HG02759 (cell line): Measurements from ENCODE around the gene VARS2.
"Not testable (repeated sequence)": the region's sequence is repeated elsewhere in the genome, so short reads cannot be mapped to it uniquely, and the experiment has no call there.

Source experiments
- ATAC-seq: cut with Tn5 transposase; IDR thresholded peaks from one replicate; pipeline ENCODE4 v1.9.1; 2021; ENCODE audit warnings: mild to moderate bottlenecking, moderate library complexity; ENCODE audit not compliant: unreplicated experiment

VARS2 gene

GRCh38 chr6:30960907-30961673 lies 47.1 kb downstream of the VARS2 start:
- ATAC-seq = no peak

GRCh38 chr6:30962716-30963115 lies 48.7 kb downstream of the VARS2 start:
- ATAC-seq = no peak

GRCh38 chr6:30963641-30964040 lies 49.6 kb downstream of the VARS2 start:
- no peak for ATAC-seq

- ATAC-seq = no peak
These were observed 50.0 kb downstream of the VARS2 start for GRCh38 chr6:30964075-30964474.

- no peak for ATAC-seq
These were observed 51.1 kb downstream of the VARS2 start for GRCh38 chr6:30965140-30965601.

- no peak for ATAC-seq
These were observed 52.1 kb downstream of the VARS2 start for GRCh38 chr6:30966154-30966553.

GRCh38 chr6:30969171-30969570 lies 55.1 kb downstream of the VARS2 start:
- ATAC-seq = not testable (repeated sequence)

GRCh38 chr6:30970946-30971345 lies 56.9 kb downstream of the VARS2 start:
- no peak for ATAC-seq

- ATAC-seq = no peak
These were observed 58.8 kb downstream of the VARS2 start for GRCh38 chr6:30972816-30973215.

- no peak for ATAC-seq
These were observed 60.6 kb downstream of the VARS2 start for GRCh38 chr6:30974490-30975252.
